RWPE2 (cell line): ENCODE results near the gene DNAJC6.

Experiments
- ATAC-seq: fragments of 200-7000 bp; cut with Tn5 transposase; 3 replicates; pipeline ENCODE4 v1.9.1; 2021; ENCODE audit warnings: low read depth
- DNase-seq: peaks from one replicate; pipeline ENCODE4 v3.0.0-alpha.2; 2020; ENCODE audit warnings: low spot score
- H3K27ac ChIP-seq: fragments of 450-650 bp; 2 replicates; pipeline ENCODE4 v1.5.1; 2017; ENCODE audit warnings: mild to moderate bottlenecking; ENCODE audit not compliant: poor library complexity, severe bottlenecking
- H3K27me3 ChIP-seq: fragments of 250-450 bp; sonication (Bioruptor Pico); 2 replicates; pipeline ENCODE4 v1.5.1; 2021; ENCODE audit warnings: mild to moderate bottlenecking, moderate library complexity; ENCODE audit not compliant: insufficient read depth, poor library complexity, severe bottlenecking
- H3K36me3 ChIP-seq: fragments of 250-450 bp; sonication (Bioruptor Pico); 2 replicates; pipeline ENCODE4 v1.5.1; 2020; ENCODE audit warnings: low read depth, mild to moderate bottlenecking, moderate library complexity
- H3K4me1 ChIP-seq: fragments of 250-450 bp; sonication (Bioruptor Pico); 2 replicates; pipeline ENCODE4 v1.5.1; 2021; ENCODE audit warnings: mild to moderate bottlenecking, moderate library complexity; ENCODE audit not compliant: insufficient read depth, poor library complexity, severe bottlenecking
- H3K4me3 ChIP-seq: fragments of 250-450 bp; sonication (Bioruptor Pico); 2 replicates; pipeline ENCODE4 v1.5.1; 2021; ENCODE audit warnings: mild to moderate bottlenecking, moderate library complexity; ENCODE audit not compliant: severe bottlenecking
- H3K9me3 ChIP-seq: fragments of 250-450 bp; sonication (Bioruptor Pico); 2 replicates; pipeline ENCODE4 v1.5.1; 2021; ENCODE audit warnings: mild to moderate bottlenecking, moderate library complexity; ENCODE audit not compliant: severe bottlenecking
- TF ChIP-seq, protein P1 (sequence below): fragments of 450-650 bp; IDR thresholded peaks from one replicate; pipeline ENCODE4 v1.5.1; 2017; ENCODE audit warnings: mild to moderate bottlenecking, moderate library complexity; ENCODE audit not compliant: poor library complexity, severe bottlenecking

DNAJC6 gene

DNA sequence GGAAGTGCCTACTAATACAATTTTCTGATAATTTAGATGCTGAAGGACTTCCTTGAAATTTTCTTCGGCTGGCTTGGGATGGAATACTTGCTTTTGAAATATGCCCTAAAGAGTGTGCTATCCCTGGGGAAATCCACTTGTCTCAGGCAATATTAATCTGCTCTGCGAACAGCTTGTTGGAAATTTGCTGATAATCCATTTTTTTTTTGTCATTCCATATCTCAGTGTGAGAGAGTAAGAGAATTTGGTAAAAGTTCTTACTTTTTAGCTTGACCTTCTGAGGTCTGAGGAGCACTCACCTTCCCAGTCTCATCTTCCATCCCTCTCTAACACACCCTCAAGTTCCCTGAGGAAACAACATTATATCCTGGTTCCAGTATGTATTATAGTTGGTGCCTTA is 36.8 kb downstream of the DNAJC6 start:
- H3K4me1 ChIP-seq, result peaks cover 13% of the 10 kb centered on the region
- no peak overlapping the region for H3K4me3 ChIP-seq
- ATAC-seq (no peak), DNase-seq (no peak)
- no peaks in the 10 kb centered on the region for H3K9me3 ChIP-seq
- no peaks in the 10 kb centered on the region for H3K27me3 ChIP-seq
- TF ChIP-seq, protein P1, sequence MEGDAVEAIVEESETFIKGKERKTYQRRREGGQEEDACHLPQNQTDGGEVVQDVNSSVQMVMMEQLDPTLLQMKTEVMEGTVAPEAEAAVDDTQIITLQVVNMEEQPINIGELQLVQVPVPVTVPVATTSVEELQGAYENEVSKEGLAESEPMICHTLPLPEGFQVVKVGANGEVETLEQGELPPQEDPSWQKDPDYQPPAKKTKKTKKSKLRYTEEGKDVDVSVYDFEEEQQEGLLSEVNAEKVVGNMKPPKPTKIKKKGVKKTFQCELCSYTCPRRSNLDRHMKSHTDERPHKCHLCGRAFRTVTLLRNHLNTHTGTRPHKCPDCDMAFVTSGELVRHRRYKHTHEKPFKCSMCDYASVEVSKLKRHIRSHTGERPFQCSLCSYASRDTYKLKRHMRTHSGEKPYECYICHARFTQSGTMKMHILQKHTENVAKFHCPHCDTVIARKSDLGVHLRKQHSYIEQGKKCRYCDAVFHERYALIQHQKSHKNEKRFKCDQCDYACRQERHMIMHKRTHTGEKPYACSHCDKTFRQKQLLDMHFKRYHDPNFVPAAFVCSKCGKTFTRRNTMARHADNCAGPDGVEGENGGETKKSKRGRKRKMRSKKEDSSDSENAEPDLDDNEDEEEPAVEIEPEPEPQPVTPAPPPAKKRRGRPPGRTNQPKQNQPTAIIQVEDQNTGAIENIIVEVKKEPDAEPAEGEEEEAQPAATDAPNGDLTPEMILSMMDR, result no peak
- no peak overlapping the region for H3K27ac ChIP-seq
- no peaks in the 10 kb centered on the region for H3K36me3 ChIP-seq

DNA sequence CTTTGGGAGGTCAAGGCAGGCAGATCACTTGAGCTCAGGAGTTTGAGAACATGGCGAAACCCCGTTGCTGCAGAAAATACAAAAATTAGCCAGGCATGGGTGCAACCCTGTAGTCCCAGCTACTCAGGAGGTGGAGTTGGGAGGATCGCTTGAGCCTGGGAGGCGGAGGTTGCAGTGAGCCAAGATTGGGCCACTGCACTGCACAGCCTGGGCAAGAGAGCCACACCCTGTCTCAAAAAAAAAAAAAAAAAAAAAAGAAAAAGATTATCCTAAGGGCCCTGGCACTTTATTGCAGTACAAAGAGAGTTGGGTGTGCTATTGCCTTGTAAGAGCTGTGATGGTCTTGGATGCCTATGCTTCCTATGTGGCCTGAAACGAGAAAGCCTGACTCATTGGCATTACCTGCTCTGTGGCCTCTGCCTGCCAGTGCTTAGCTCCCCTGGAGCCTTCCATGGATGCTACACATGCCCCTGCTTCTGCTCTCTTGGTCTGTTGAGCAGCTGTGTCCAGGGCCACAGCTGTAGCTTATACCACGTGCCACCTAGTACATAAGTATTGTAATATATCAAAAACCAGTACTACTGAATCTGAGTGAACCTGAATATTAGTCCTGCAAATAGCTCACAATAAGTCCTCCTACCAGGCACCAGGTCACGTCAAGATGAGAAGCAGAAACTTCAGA is 45.8 kb downstream of the DNAJC6 start:
- H3K9me3 ChIP-seq, result no peaks in the 10 kb centered on the region
- no peaks in the 10 kb centered on the region for H3K27me3 ChIP-seq
- no peaks in the 10 kb centered on the region for H3K36me3 ChIP-seq
- H3K27ac ChIP-seq, result no peak overlapping the region
- no peak for ATAC-seq
- H3K4me1 ChIP-seq, result no peaks in the 10 kb centered on the region
- no peak overlapping the region for H3K4me3 ChIP-seq
- DNase-seq, result no peak
- TF ChIP-seq, protein P1, result no peak

DNA sequence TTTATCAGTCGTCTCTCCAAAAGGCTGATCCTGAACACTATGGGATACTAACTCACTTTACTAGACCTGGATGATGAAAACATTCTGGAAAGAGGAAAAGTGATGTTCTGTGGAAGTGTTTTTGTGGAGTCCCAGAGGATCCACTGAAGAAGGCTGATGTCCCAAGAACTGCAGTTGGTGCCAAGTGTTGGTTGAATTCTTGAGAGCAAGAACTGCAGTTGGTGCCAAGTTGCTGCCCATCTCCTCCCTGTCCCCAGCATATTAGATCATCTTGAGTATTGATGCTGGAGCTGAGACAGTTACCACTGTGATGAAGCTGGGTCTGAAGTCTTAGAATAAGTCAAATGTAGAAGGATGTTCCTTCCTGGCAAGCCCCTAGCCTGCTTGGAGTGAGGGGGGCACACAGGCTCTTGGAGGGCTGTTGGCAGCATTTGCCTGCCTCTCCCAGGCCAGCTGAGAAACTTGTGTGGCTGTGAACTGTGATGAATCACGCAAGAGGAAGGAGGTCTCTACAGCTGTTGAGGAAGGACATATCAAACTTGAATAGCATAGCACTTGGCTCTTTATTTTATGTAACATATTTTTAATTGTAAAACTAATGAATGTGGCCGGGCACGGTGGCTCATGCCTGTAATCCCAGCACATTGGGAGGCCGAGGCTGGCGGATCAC is 48.1 kb downstream of the DNAJC6 start:
- no peak overlapping the region for H3K27ac ChIP-seq

DNA sequence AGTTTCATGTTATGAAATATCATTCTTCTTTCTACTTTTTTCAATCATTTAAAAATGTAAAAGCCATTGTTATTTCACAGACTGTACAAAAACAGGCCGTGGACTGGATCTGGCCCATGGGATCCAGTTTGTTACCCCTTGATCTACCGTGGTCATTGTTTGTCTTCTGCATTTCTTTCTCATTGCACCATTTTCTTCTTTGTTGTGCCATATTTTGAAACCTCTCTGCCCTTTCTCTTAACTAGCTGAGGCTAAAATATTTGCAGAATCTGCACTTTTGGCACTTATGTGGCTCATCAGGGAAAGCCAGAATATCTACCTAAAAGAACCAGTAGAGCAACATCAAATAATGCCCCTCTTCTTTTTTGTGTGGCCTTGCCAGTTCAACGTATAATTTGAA is 50.5 kb downstream of the DNAJC6 start:
- H3K27me3 ChIP-seq, result no peaks in the 10 kb centered on the region
- H3K4me1 ChIP-seq, result no peaks in the 10 kb centered on the region
- TF ChIP-seq, protein P1, result no peak
- no peak overlapping the region for H3K4me3 ChIP-seq
- no peaks in the 10 kb centered on the region for H3K9me3 ChIP-seq
- H3K36me3 ChIP-seq, result no peaks in the 10 kb centered on the region
- DNase-seq (no peak), ATAC-seq (no peak)
- no peak overlapping the region for H3K27ac ChIP-seq

More for the DNA sequence above, 48.1 kb downstream of the DNAJC6 start:
- H3K9me3 ChIP-seq, result no peaks in the 10 kb centered on the region
- no peaks in the 10 kb centered on the region for H3K27me3 ChIP-seq
- no peak for DNase-seq
- no peak for ATAC-seq
- no peaks in the 10 kb centered on the region for H3K4me1 ChIP-seq
- H3K4me3 ChIP-seq, result no peak overlapping the region
- TF ChIP-seq, protein P1, result no peak
- H3K36me3 ChIP-seq, result no peaks in the 10 kb centered on the region

DNA sequence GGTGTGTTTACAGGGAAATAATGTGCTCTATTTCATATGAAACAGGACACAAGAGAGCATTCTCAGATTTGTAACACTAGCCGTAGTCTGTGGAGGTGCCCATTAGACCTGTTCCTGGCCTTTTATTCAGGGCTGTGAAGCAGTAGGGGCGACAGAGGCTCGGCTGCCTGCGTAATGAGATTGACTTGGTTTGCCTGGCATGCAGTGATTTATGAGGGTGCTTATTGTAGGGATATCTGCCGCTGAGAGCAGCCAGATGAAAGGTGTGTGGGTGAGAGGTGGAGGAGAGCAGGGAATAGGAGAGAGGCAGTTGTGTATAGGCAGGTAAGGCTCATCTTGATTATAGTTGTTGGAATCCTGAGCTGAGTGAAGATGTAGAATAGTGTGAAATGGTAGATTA is 51.3 kb downstream of the DNAJC6 start:
- Histone ChIP-seq H3K4me3 (no peak overlapping the region), H3K36me3 (no peaks in the 10 kb centered on the region), H3K4me1 (no peaks in the 10 kb centered on the region), H3K9me3 (no peaks in the 10 kb centered on the region), H3K27ac (no peak overlapping the region), H3K27me3 (no peaks in the 10 kb centered on the region)
- TF ChIP-seq, protein P1, result no peak
- DNase-seq (no peak), ATAC-seq (no peak)
